CD14-positive monocyte (primary cell): ENCODE measurements around the gene RSPH10B2. TPM values are rescaled to one million over a fixed set of nuclear protein-coding genes. Genes with fewer than 3 reads are reported as not detected.
"Not testable (repeated sequence)": the region's sequence is repeated elsewhere in the genome, so short reads cannot be mapped to it uniquely, and the experiment has no call there.

Source experiments
- DNase-seq, 3 donors: peaks; one replicate each; pipeline ENCODE4 v3.0.0-alpha.2; 2011 to 2022
- H2AFZ ChIP-seq: 2 replicates; pipeline ENCODE4 v1.6.0; 2012; ENCODE audit warnings: mild to moderate bottlenecking, low read depth, low read length, inconsistent platforms; ENCODE audit not compliant: insufficient read depth, poor library complexity, severe bottlenecking
- H3K27ac ChIP-seq, 2 donors: 1 replicate in 1 of 2; 2 replicates in 1 of 2; pipeline ENCODE4 v1.5.1; 2012 to 2013; ENCODE audit warnings: low read length in 2 of 2, control low read depth in 1 of 2, inconsistent platforms in 1 of 2, low read depth in 1 of 2, mild to moderate bottlenecking in 1 of 2
- H3K27me3 ChIP-seq, 2 donors: one replicate each; pipeline versions ENCODE4 v1.6.0 to v1.6.1; 2011 to 2013; ENCODE audit warnings: low read length in 2 of 2; ENCODE audit not compliant: control insufficient read depth in 2 of 2, insufficient read depth in 2 of 2
- H3K36me3 ChIP-seq, 2 donors: replicated peaks in 1 of 2; 1 replicate in 1 of 2; 2 replicates in 1 of 2; pipeline versions ENCODE4 v1.5.1 to v1.6.1; 2012 to 2013; ENCODE audit warnings: low read length in 2 of 2, control low read depth in 1 of 2, inconsistent platforms in 1 of 2, mild to moderate bottlenecking in 1 of 2; ENCODE audit not compliant: insufficient read depth in 2 of 2, control insufficient read depth in 1 of 2
- H3K4me1 ChIP-seq, 2 donors: 1 replicate in 1 of 2; 2 replicates in 1 of 2; pipeline versions ENCODE4 v1.5.1 to v1.6.1; 2012 to 2013; ENCODE audit warnings: low read length in 2 of 2, control low read depth in 1 of 2, inconsistent platforms in 1 of 2, mild to moderate bottlenecking in 1 of 2, moderate library complexity in 1 of 2; ENCODE audit not compliant: insufficient read depth in 2 of 2, control insufficient read depth in 1 of 2
- H3K4me2 ChIP-seq: replicated peaks from 2 replicates; pipeline ENCODE3; 2012; ENCODE audit warnings: low read length, moderate library complexity, mild to moderate bottlenecking; ENCODE audit not compliant: poor library complexity, severe bottlenecking; ENCODE audit errors: extremely low read depth
- H3K4me3 ChIP-seq, 3 experiments: fragments of 200-600 bp in 1 of 3; sonication (generic) in 1 of 3; replicated peaks in 1 of 3; 1 replicate in 2 of 3; 2 replicates in 1 of 3; pipeline ENCODE4 v1.5.1; 2011 to 2013; ENCODE audit warnings: low read length in 3 of 3, mild to moderate bottlenecking in 3 of 3, control low read depth in 2 of 3, low read depth in 2 of 3, inconsistent platforms in 1 of 3, moderate library complexity in 1 of 3
- H3K79me2 ChIP-seq: 2 replicates; pipeline ENCODE4 v1.6.0; 2012; ENCODE audit warnings: mild to moderate bottlenecking, control low read depth, inconsistent platforms, low read length, moderate library complexity; ENCODE audit not compliant: insufficient read depth
- H3K9ac ChIP-seq: 2 replicates; pipeline ENCODE4 v1.6.0; 2017; ENCODE audit warnings: low read length, mild to moderate bottlenecking; ENCODE audit not compliant: insufficient read depth, poor library complexity, severe bottlenecking
- H3K9me3 ChIP-seq, 2 donors: replicated peaks in 1 of 2; 1 replicate in 1 of 2; 2 replicates in 1 of 2; pipeline versions ENCODE4 v1.5.1 to v1.6.1; 2012 to 2013; ENCODE audit warnings: low read length in 2 of 2, control low read depth in 1 of 2; ENCODE audit not compliant: control insufficient read depth in 1 of 2, insufficient read depth in 1 of 2
- H4K20me1 ChIP-seq: 2 replicates; pipeline ENCODE4 v1.6.0; 2012; ENCODE audit warnings: mild to moderate bottlenecking, low read length, control low read depth, moderate library complexity; ENCODE audit not compliant: insufficient read depth
- H3K27ac Mint-ChIP-seq, 7 donors: one replicate each; pipeline ENCODE4 v1.8.0; 2020; ENCODE audit warnings: mild to moderate bottlenecking in 7 of 7, mixed read lengths in 7 of 7, moderate library complexity in 6 of 7, inconsistent platforms in 2 of 7
- H3K27me3 Mint-ChIP-seq, 3 donors: one replicate each; pipeline ENCODE4 v1.8.0; 2021 to 2022; ENCODE audit warnings: low read depth in 3 of 3, mild to moderate bottlenecking in 3 of 3, mixed read lengths in 3 of 3, moderate library complexity in 3 of 3, inconsistent platforms in 1 of 3
- H3K36me3 Mint-ChIP-seq, 2 donors: one replicate each; pipeline ENCODE4 v1.8.0; 2020; ENCODE audit warnings: mixed read lengths in 2 of 2, inconsistent platforms in 1 of 2, mild to moderate bottlenecking in 1 of 2
- H3K4me1 Mint-ChIP-seq: one replicate; pipeline ENCODE4 v1.8.0; 2020; ENCODE audit warnings: mild to moderate bottlenecking, mixed read lengths
- H3K4me3 Mint-ChIP-seq, 2 donors: one replicate each; pipeline ENCODE4 v1.8.0; 2020; ENCODE audit warnings: mild to moderate bottlenecking in 2 of 2, mixed read lengths in 2 of 2, moderate library complexity in 1 of 2
- H3K9me3 Mint-ChIP-seq, 7 donors: one replicate each; pipeline ENCODE4 v1.8.0; 2020 to 2022; ENCODE audit warnings: mixed read lengths in 7 of 7, mild to moderate bottlenecking in 6 of 7, moderate library complexity in 6 of 7, inconsistent platforms in 2 of 7
- CTCF ChIP-seq: fragments of 200-600 bp; IDR thresholded peaks from one replicate; pipeline ENCODE4 v1.8.0; 2022; ENCODE audit warnings: antibody characterized with exemption, mild to moderate bottlenecking
- WGBS: methylation state at CpG from one replicate; pipeline ENCODE4 v1.1.5; 2013; ENCODE audit warnings: missing lambda C conversion rate; ENCODE audit not compliant: insufficient coverage; 5-methylcytosine and 5-hydroxymethylcytosine counted together
- intact Hi-C, 2 donors: fragments of 100-400 bp; cut with micrococcal nuclease; formaldehyde crosslinking; loops; one replicate each; pipeline versions ENCODE4 v1.15.0 to v1.15.1; 2023
- polyA plus RNA-seq, 3 donors: library from polyadenylated mRNA; depleted of rRNA in 1 of 3; unstranded in 2 of 3; stranded (reverse) in 1 of 3; fragments of 300-500 nt in 2 of 3; fragments of >200 nt in 1 of 3; fragmentation: Illumina TruSeq in 2 of 3; gene quantifications; 1 replicate in 2 of 3; 2 replicates in 1 of 3; pipeline ENCODE4 v1.2.3, GENCODE V29; 2012 to 2021

RSPH10B2 gene
- polyA plus RNA-seq, 3 donors: 0.03 TPM; not detected in 2

DNA sequence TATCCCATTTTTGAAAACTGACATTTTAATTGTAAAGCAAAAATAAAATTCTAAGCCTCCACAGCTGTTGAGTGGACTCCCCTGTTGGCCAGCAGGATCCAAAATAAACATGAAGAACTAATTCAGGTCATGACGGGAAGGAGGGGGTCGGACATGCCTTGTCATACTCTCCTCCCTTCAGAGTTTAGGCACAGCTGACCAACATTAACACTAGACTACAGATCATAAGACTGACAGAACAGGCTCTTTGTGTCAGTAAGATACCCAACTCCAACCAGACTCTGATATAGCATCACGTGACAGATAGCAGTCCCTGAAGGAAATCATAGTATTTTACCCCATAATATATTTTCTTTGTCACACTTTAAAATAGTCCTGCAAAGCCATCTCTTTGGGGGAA lies 26.2 kb upstream of the RSPH10B2 start:
- 100% methylated on average over 2 of the region's 3 CpGs for WGBS
- no peak overlapping the region for H3K27ac Mint-ChIP-seq

DNA sequence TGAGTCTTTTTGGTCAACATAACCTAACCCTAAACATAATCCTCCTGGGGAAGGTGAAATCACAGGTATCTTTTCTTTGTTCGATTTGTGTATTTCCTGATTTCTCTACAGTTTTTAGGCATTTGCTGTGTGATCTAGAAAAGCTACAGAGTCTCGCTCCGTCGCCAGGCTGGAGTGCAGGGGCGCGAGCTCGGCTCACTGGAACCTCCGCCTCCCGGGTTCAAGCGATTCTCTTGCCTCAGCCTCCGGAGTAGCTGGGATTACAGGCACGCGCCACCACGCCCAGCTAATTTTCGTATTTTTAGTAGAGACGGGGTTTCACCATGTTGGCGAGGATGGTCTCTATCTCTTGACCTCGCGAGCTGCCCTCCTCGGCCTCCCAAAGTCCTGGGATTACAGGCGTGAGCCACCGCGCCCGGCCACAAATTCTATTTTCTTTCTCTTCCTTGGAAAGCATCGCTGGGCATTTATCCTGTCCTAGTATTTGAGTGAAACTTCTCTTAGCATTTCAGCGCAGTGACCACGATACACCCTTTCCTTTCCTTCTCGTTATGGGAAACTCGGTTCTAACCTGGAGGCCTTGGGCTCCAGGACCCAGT lies 24.9 kb upstream of the RSPH10B2 start:
- peak overlapping the region; percentile 80 for H3K4me2 ChIP-seq
- Mint-ChIP-seq H3K4me3 (peak overlapping the region; percentile 89 to 97), H3K27ac (peak overlapping the region; percentile 85 to 91 (median 88)), H3K36me3 (peaks cover 16 to 27% of the 10 kb centered on the region in 2 donors), H3K4me1 (peaks cover 32% of the 10 kb centered on the region)
- peak overlapping the region; percentile 55 to 81 for H3K27ac ChIP-seq
- not testable (repeated sequence) for H4K20me1 ChIP-seq, H3K9me3 ChIP-seq, H3K9me3 Mint-ChIP-seq, H3K27me3 Mint-ChIP-seq, H3K27me3 ChIP-seq, DNase-seq
- H3K36me3 ChIP-seq: peaks cover 9 to 13% of the 10 kb centered on the region in 2 donors
- H3K4me3 ChIP-seq: peak overlapping the region; percentile 72 to 90 (median 84)
- intact Hi-C loops: loop anchor here in 1 of 2 donors (5.0 kb wide), 1 partner anchor 137 kb away; the partner anchor contains the start of gene INTS15
- H2AFZ ChIP-seq: peak overlapping the region; percentile 97
- peaks cover 28% of the 10 kb centered on the region in 2 donors for H3K4me1 ChIP-seq
- H3K9ac ChIP-seq: peak overlapping the region; percentile 89
- WGBS: 58% methylated on average over 20 of the region's 29 CpGs
- H3K79me2 ChIP-seq: peaks cover 27% of the 10 kb centered on the region

More for the DNA sequence above, 26.2 kb upstream of the RSPH10B2 start:
- no peak for TF ChIP-seq CTCF
- H3K27me3 Mint-ChIP-seq: peaks cover 2 to 14% (median 12%) of the 10 kb centered on the region in 3 donors
- intact Hi-C loops: loop anchor here in 1 of 2 donors (5.0 kb wide), 1 partner anchor 135 kb away; the partner anchor contains the start of gene INTS15
- no peak overlapping the region for H3K27ac ChIP-seq
- no peak overlapping the region for H2AFZ ChIP-seq
- no peaks in the 10 kb centered on the region for H3K27me3 ChIP-seq
- peaks cover 0 to 2% of the 10 kb centered on the region in 2 donors for H3K36me3 ChIP-seq
- H3K79me2 ChIP-seq: peaks cover 21% of the 10 kb centered on the region
- no peak for DNase-seq
- no peaks in the 10 kb centered on the region for H3K9me3 ChIP-seq
- H3K4me3 Mint-ChIP-seq: no peak overlapping the region
- H3K36me3 Mint-ChIP-seq: peaks cover 7 to 14% of the 10 kb centered on the region in 2 donors
- H3K4me2 ChIP-seq: no peak overlapping the region
- peaks cover 0 to 10% (median 2%) of the 10 kb centered on the region in 7 donors for H3K9me3 Mint-ChIP-seq
- peaks cover 28% of the 10 kb centered on the region in 2 donors for H3K4me1 ChIP-seq
- H4K20me1 ChIP-seq: no peaks in the 10 kb centered on the region
- H3K9ac ChIP-seq: no peak overlapping the region
- H3K4me1 Mint-ChIP-seq: peaks cover 32% of the 10 kb centered on the region
- H3K4me3 ChIP-seq: no peak overlapping the region
